Stimulated activated CD8-positive, alpha-beta memory T cell treated with anti-CD3 and anti-CD28 coated beads, Interleukin-7, amount 100 ng/mL, for 24 hours (primary cell): ENCODE data around the gene EIF2B4.
"Not testable (repeated sequence)": the region's sequence is repeated elsewhere in the genome, so short reads cannot be mapped to it uniquely, and the experiment has no call there.

Experiments used
- DNase-seq: peaks from one replicate; pipeline ENCODE4 v3.0.0-alpha.2; 2020; ENCODE audit warnings: low read depth

EIF2B4 gene

DNA sequence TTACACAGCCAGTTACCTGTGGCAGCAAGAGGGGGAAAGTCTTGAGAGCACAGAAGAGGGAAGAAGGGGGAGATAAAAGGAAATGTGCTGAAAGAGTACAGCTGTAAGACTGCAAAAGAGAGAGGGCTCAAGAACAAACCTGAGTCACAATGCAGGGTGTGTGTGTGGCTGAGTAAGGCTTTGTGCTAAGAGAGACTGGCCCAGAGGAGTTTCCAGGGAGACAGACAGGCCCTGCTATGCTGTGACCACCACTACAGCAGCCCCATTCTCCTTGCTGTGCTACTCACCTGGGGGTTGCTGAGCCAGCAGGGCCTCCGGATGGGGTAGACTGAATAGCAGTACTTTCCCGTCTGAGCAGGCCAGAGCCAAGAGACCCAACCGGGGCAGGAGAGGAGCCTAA, 34.8 kb downstream of the EIF2B4 start:
- no peak for DNase-seq

DNA sequence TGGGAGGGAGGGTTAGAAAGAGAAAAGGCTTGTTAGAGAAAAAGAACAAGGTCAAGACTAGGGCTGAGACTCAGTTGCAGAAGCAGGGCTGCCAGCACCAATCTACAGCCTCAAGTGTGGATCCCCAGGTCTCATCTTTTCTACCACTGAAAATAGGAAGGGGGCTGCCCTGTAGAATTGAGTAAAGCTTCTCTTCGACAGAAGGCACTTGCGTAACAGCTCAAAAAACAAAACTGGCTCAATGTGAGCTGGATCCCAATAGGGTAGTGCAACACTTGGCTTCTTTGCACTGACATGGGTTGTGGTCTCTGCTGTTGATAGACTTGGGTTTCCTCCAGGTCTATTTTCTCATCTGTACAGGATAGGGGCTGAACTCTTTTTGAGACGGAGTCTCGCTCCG, 45.4 kb downstream of the EIF2B4 start:
- no peak for DNase-seq

DNA sequence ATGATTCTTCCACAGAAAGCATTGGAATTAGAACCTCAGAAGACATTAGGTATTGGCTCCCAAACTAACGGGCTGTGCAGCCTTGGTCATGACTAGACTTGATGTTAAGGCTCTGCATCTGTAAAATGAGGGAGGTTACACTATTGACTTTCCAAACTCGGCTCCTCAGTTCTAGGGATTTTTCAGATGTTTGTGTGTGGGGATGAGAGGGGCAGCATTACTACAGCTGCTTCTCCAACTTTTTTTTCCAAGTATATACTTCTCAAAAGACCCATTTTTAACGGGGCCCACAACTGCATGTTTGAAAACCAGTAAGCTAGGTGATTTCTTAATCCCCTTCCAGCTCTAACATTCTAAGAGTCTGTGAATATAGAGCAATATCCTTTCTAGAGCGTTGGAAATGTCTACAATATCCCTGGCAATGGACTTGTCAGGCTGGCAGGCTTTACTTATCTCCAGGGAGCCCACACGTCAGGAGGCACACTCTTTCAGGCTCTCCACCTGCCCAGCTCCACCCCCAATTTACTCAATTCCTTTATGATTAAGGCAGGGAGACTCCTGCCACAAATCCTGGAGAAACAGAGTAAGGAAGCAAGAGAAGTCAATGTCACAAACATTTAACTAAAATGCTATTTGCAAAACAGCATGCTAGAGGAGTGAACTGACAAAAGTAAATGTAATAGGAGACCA, 46.4 kb downstream of the EIF2B4 start:
- DNase-seq = no peak

DNA sequence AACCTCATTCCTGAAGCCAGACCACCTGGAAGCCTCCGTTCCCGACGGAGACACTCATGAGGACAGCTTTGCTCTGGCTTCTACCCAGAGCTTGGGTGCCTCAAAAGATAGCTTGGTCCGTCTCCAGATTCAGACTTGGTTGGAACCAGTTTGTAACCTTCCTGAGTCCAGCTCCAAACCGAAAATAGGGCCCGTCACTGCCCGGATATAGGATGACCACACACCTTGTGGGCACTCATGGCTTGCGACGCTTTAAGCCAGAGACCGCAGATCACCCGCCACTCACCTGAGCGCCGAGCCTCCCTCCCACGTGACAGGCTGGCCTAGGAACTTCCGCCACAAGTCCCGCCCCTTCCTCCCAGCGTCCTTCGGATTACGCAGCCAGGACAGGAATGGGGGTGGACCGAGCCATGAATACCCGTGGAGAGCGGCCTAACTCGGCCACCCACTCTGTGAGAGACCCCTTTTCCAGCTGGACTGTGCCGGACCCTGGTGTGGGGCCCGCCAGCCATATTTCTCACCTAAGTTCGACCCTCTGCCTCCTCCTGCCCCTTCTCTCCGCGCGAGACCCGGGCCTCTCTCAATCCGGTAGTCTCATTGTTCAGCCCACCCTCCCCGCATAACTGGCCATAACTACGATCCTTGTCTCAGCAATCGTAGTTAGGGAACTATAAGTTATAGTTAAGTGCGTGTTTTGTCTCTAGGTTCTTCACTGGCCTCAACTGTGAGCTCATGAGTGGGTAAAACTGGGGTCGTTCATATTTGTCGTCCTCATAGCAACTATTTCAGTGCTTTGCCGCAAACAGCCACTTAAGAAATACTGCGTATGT, 47.2 kb downstream of the EIF2B4 start, which contains the start of gene MPV17:
Gene MPV17, minus strand, starts transcription at position 332 of the 830 bp plus-strand sequence. CDS start 580 bp downstream, outside the sequence.
- peak; percentile 77 for DNase-seq

DNA sequence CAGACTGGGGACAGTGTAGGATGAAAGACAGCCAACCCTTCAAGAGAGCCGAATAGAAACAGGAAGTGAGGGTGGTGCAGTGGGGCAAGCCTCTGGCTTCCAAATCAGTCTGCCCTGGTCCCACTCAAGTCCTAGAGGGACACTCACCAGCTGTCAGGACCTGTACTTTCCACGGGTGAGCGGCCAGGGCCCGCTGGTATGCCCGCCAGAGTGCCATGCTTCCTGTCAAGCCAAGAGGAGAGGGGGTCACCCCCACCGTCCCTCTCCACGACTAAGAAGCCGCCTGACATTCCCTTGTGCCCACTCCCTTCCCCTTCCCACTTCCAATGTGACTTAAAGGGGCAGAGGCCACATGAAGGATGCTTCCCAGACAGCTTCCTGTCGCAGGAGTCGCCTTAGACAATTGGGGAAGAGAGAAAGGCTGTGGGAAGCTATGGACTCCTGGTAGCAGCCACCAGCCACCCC, 47.8 kb downstream of the EIF2B4 start:
- no peak for DNase-seq

DNA sequence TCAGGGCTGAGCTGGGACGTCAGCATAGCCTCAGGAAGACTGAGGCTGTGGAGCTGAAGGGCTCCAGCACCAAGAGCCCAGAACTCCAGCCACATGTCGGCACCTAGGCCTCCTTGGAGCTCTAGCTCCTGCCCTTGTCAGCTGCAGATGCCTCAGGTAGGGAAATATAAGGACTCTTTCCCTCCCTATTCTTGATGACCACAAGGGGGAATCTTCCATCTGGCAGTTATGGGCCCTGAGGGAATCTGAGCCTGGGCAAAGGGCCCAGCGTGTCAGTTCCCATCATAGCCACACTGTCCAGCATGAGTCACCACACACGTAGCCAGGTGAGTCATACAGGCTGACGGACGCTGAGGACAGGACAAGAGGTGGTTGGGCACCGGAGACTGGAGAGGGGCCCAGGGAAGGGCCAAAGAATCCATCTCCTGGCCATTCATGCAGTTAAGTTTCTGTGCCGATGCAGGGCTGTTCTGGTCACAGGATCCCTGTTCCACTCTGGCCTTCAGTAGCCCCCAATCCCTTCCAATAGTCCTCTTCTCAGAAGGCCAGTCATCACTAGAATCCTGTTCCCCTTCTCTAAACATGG, 49.1 kb downstream of the EIF2B4 start:
- no peak for DNase-seq

DNA sequence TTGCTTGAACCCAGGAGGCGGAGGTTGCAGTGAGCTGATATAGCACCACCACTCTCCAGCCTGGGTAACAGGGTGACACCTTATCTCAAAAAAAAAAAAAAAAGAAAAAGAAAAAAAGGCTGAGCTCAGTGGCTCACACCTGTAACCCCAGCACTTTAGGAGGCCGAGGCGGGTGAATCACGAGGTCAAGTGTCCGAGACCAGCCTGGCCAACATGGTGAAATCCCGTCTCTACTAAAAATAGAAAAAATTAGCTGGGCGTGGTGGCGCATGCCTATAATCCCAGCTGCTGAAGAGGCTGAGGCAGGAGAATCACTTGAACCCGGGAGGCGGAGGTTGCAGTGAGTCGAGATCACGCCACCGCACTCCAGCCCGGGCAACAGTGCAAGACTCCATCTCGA, 50.3 kb downstream of the EIF2B4 start:
- not testable (repeated sequence) for DNase-seq

DNA sequence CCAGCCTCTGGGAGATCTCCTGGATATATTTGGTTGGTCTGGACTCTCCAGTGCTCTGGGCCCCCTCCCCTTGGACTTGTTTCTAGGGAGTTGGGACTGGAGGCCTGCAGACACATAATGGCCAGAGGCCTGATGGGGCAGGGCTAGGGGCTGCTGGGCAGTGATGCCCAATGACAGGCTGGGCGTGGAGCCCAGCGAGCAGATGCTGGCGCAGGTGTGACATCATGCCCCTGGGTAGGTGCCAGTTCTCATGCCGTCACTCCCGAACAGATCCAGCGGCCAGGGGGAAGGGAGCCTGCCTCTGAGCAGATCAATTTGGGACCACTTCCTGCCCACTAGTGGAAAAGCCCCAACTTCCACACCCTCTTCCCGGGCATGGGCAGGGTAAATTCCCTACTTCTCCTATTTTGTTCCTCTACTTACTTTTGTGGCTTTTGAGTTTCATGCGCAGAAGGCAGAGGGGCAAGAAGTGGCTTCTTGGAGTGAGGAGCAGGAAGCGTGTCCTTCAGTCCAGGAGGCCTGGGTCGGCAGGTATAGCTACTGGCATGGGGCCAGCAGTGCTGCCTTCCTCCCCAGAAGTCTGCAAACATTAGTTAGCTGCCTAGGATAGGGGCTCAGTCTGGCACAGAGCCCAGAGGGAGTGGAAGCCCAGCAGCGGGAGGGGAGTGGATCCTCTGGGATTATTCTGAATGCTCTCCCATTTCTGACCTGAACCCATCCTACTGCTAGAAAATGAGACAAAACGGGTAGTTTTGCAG, 53.3 kb downstream of the EIF2B4 start:
- no peak for DNase-seq

DNA sequence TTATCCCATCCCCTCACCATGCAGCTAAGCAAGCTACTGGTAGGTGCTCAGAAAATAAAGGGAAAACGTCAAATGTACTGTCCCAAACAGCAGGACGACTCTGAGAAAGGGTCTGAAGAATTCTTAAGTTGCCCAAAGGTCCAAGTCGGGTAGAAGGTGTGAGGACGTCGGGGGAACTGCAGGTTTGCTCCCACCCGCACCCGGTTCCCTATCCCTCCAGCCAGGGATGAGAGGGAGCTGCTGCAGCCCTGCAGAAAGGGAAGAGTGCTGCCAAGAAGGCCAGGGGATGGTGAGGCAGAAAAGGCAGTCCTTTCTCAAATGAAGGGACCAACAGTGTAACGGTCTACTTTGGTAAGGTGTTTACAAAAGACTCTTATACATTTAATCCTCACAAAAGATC, 55.0 kb downstream of the EIF2B4 start:
- DNase-seq = no peak

DNA sequence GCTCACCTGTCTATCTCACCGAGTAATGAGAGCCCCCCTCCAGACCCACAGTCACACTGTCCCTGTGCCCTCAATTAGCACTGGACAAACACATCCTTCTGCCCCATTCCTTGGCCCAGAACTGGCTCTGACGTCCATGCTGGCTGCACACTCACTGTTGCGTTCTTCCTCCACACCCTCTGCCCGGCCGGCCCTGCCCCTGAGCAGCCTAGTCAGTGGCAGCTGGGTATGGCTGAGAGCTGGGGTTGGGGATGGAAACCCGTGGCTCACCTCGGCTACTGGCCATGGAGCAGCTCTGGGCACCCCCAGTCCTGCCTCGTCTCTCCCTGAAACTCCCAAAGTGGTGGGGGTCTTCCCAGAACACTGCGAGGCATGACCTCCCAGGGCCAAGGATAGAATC, 55.4 kb downstream of the EIF2B4 start:
- DNase-seq = no peak
